ENCODE measurements around the gene MSH2.

The MSH2 gene

GRCh38 chr2:47519147-47519537 is 116.2 kb downstream of the MSH2 start:
- WGBS, 2 experiments (ENCODE audit: insufficient coverage in 2 of 2), result 94 to 100% methylated on average over 5 to 6 of the region's 9 CpGs
- no peaks in the 10 kb centered on the region for H3K36me3 ChIP-seq (ENCODE audit: control insufficient read depth, insufficient read depth, low read length)
- H3K27ac ChIP-seq (ENCODE audit: low read depth, low read length, severe bottlenecking), result no peak overlapping the region
- no peak overlapping the region for H3K4me3 ChIP-seq (ENCODE audit: extremely low read depth, insufficient read depth, low read length, poor library complexity, severe bottlenecking)
- H3K9me3 ChIP-seq (ENCODE audit: control insufficient read depth, low read length), result no peaks in the 10 kb centered on the region
- peaks cover 4% of the 10 kb centered on the region for H3K4me1 ChIP-seq (ENCODE audit: control insufficient read depth, insufficient read depth, low read length, poor library complexity, severe bottlenecking)

- H3K36me3 ChIP-seq (ENCODE audit: control insufficient read depth, insufficient read depth, low read length), result no peaks in the 10 kb centered on the region
- no peak overlapping the region for H3K27ac ChIP-seq (ENCODE audit: low read depth, low read length, severe bottlenecking)
- H3K9me3 ChIP-seq (ENCODE audit: control insufficient read depth, low read length), result no peaks in the 10 kb centered on the region
- whole genome bisulfite sequencing, 2 experiments (ENCODE audit: insufficient coverage in 2 of 2), result 59 to 66% methylated on average over 3 to 4 of the region's 9 CpGs
- H3K4me3 ChIP-seq (ENCODE audit: extremely low read depth, insufficient read depth, low read length, poor library complexity, severe bottlenecking), result no peak overlapping the region
- H3K4me1 ChIP-seq (ENCODE audit: control insufficient read depth, insufficient read depth, low read length, poor library complexity, severe bottlenecking), result peaks cover 4% of the 10 kb centered on the region
Measured at GRCh38 chr2:47519604-47520301, 116.8 kb downstream of the MSH2 start.

- peaks cover 4% of the 10 kb centered on the region for H3K4me1 ChIP-seq (ENCODE audit: control insufficient read depth, insufficient read depth, low read length, poor library complexity, severe bottlenecking)
- H3K36me3 ChIP-seq (ENCODE audit: control insufficient read depth, insufficient read depth, low read length), result no peaks in the 10 kb centered on the region
- 78 to 92% methylated on average over 6 to 7 of the region's 8 CpGs for WGBS, 2 experiments (ENCODE audit: insufficient coverage in 2 of 2)
- H3K27ac ChIP-seq (ENCODE audit: low read depth, low read length, severe bottlenecking), result no peak overlapping the region
- no peak overlapping the region for H3K4me3 ChIP-seq (ENCODE audit: extremely low read depth, insufficient read depth, low read length, poor library complexity, severe bottlenecking)
- H3K9me3 ChIP-seq (ENCODE audit: control insufficient read depth, low read length), result no peaks in the 10 kb centered on the region
Measured at GRCh38 chr2:47520302-47520630, 117.3 kb downstream of the MSH2 start.

GRCh38 chr2:47520825-47521665 is 118.1 kb downstream of the MSH2 start:
- WGBS, 2 experiments (ENCODE audit: insufficient coverage in 2 of 2), result 80 to 85% methylated on average over 86 to 97 of the region's 97 CpGs
- peak overlapping the region; percentile 8 for H3K4me3 ChIP-seq (ENCODE audit: extremely low read depth, insufficient read depth, low read length, poor library complexity, severe bottlenecking)
- H3K4me1 ChIP-seq (ENCODE audit: control insufficient read depth, insufficient read depth, low read length, poor library complexity, severe bottlenecking), result peaks cover 4% of the 10 kb centered on the region
- H3K36me3 ChIP-seq (ENCODE audit: control insufficient read depth, insufficient read depth, low read length), result no peaks in the 10 kb centered on the region
- no peak overlapping the region for H3K27ac ChIP-seq (ENCODE audit: low read depth, low read length, severe bottlenecking)
- H3K9me3 ChIP-seq (ENCODE audit: control insufficient read depth, low read length), result no peaks in the 10 kb centered on the region

- Histone ChIP-seq H3K36me3 (ENCODE audit: control insufficient read depth, insufficient read depth, low read length) (no peaks in the 10 kb centered on the region), H3K4me1 (ENCODE audit: control insufficient read depth, insufficient read depth, low read length, poor library complexity, severe bottlenecking) (no peaks in the 10 kb centered on the region), H3K4me3 (ENCODE audit: extremely low read depth, insufficient read depth, low read length, poor library complexity, severe bottlenecking) (no peak overlapping the region), H3K27ac (ENCODE audit: low read depth, low read length, severe bottlenecking) (no peak overlapping the region), H3K9me3 (ENCODE audit: control insufficient read depth, low read length) (no peaks in the 10 kb centered on the region)
- WGBS, 2 experiments (ENCODE audit: insufficient coverage in 2 of 2), result 95 to 98% methylated on average over 17 to 22 of the region's 22 CpGs
Measured at GRCh38 chr2:47521666-47522285, 118.8 kb downstream of the MSH2 start.

- Histone ChIP-seq H3K9me3 (ENCODE audit: control insufficient read depth, low read length) (no peaks in the 10 kb centered on the region), H3K36me3 (ENCODE audit: control insufficient read depth, insufficient read depth, low read length) (no peaks in the 10 kb centered on the region), H3K4me3 (ENCODE audit: extremely low read depth, insufficient read depth, low read length, poor library complexity, severe bottlenecking) (no peak overlapping the region), H3K4me1 (ENCODE audit: control insufficient read depth, insufficient read depth, low read length, poor library complexity, severe bottlenecking) (no peaks in the 10 kb centered on the region), H3K27ac (ENCODE audit: low read depth, low read length, severe bottlenecking) (no peak overlapping the region)
- 91% methylated on average over 3 of the region's 4 CpGs for WGBS, 2 experiments (ENCODE audit: insufficient coverage in 2 of 2)
Measured at GRCh38 chr2:47525167-47525566, 122.2 kb downstream of the MSH2 start.

GRCh38 chr2:47528455-47528854 is 125.5 kb downstream of the MSH2 start:
- WGBS, 2 experiments (ENCODE audit: insufficient coverage in 2 of 2), result 61 to 68% methylated on average over 5 of the region's 6 CpGs
- Histone ChIP-seq H3K4me1 (ENCODE audit: control insufficient read depth, insufficient read depth, low read length, poor library complexity, severe bottlenecking) (peaks cover 3% of the 10 kb centered on the region), H3K36me3 (ENCODE audit: control insufficient read depth, insufficient read depth, low read length) (no peaks in the 10 kb centered on the region), H3K9me3 (ENCODE audit: control insufficient read depth, low read length) (no peaks in the 10 kb centered on the region), H3K27ac (ENCODE audit: low read depth, low read length, severe bottlenecking) (no peak overlapping the region), H3K4me3 (ENCODE audit: extremely low read depth, insufficient read depth, low read length, poor library complexity, severe bottlenecking) (no peak overlapping the region)

- H3K4me3 ChIP-seq (ENCODE audit: extremely low read depth, insufficient read depth, low read length, poor library complexity, severe bottlenecking), result no peak overlapping the region
- H3K9me3 ChIP-seq (ENCODE audit: control insufficient read depth, low read length), result no peaks in the 10 kb centered on the region
- H3K27ac ChIP-seq (ENCODE audit: low read depth, low read length, severe bottlenecking), result no peak overlapping the region
- WGBS, 2 experiments (ENCODE audit: insufficient coverage in 2 of 2), result 71 to 74% methylated on average over 5 to 6 of the region's 6 CpGs
- H3K36me3 ChIP-seq (ENCODE audit: control insufficient read depth, insufficient read depth, low read length), result no peaks in the 10 kb centered on the region
- peaks cover 7% of the 10 kb centered on the region for H3K4me1 ChIP-seq (ENCODE audit: control insufficient read depth, insufficient read depth, low read length, poor library complexity, severe bottlenecking)
Measured at GRCh38 chr2:47528874-47529273, 125.9 kb downstream of the MSH2 start.

GRCh38 chr2:47530105-47530760 is 127.3 kb downstream of the MSH2 start:
- no peak overlapping the region for H3K27ac ChIP-seq (ENCODE audit: low read depth, low read length, severe bottlenecking)
- 82 to 91% methylated on average over 14 to 15 of the region's 16 CpGs for WGBS, 2 experiments (ENCODE audit: insufficient coverage in 2 of 2)
- H3K4me3 ChIP-seq (ENCODE audit: extremely low read depth, insufficient read depth, low read length, poor library complexity, severe bottlenecking), result no peak overlapping the region
- H3K9me3 ChIP-seq (ENCODE audit: control insufficient read depth, low read length), result no peaks in the 10 kb centered on the region
- peaks cover 19% of the 10 kb centered on the region for H3K4me1 ChIP-seq (ENCODE audit: control insufficient read depth, insufficient read depth, low read length, poor library complexity, severe bottlenecking)
- H3K36me3 ChIP-seq (ENCODE audit: control insufficient read depth, insufficient read depth, low read length), result no peaks in the 10 kb centered on the region

- no peaks in the 10 kb centered on the region for H3K36me3 ChIP-seq (ENCODE audit: control insufficient read depth, insufficient read depth, low read length)
- no peaks in the 10 kb centered on the region for H3K9me3 ChIP-seq (ENCODE audit: control insufficient read depth, low read length)
- no peak overlapping the region for H3K4me3 ChIP-seq (ENCODE audit: extremely low read depth, insufficient read depth, low read length, poor library complexity, severe bottlenecking)
- peaks cover 21% of the 10 kb centered on the region for H3K4me1 ChIP-seq (ENCODE audit: control insufficient read depth, insufficient read depth, low read length, poor library complexity, severe bottlenecking)
- 87 to 90% methylated on average over 2 to 3 of the region's 5 CpGs for WGBS, 2 experiments (ENCODE audit: insufficient coverage in 2 of 2)
- no peak overlapping the region for H3K27ac ChIP-seq (ENCODE audit: low read depth, low read length, severe bottlenecking)
Measured at GRCh38 chr2:47531378-47532042, 128.6 kb downstream of the MSH2 start.

Data from mesodermal cell (in vitro differentiated cells).